Prostate gland (tissue), 2 donors: ENCODE results near the gene OR11H7.

Experiments used
- CTCF ChIP-seq, 4 experiments: fragments of 200-600 bp in 2 of 4; fragments of 450-650 bp in 2 of 4; sonication (generic) in 2 of 4; IDR thresholded peaks; 1 replicate in 3 of 4; 2 replicates in 1 of 4; pipeline ENCODE4 v1.5.1; 2016 to 2019; ENCODE audit warnings: antibody characterized with exemption in 4 of 4, mild to moderate bottlenecking in 2 of 4, moderate library complexity in 2 of 4
- POLR2A ChIP-seq: fragments of 450-650 bp; IDR thresholded peaks from one replicate; pipeline ENCODE4 v1.6.1; 2016; ENCODE audit warnings: antibody characterized with exemption, mild to moderate bottlenecking
- POLR2AphosphoS5 ChIP-seq: sonication (generic); formaldehyde crosslinking; IDR thresholded peaks from one replicate; pipeline ENCODE4 v1.6.1; 2017; ENCODE audit warnings: antibody characterized with exemption

- TF ChIP-seq POLR2A: no peak
- TF ChIP-seq CTCF (IDR thresholded peaks at IDR 0.05): no peak
- no peak for TF ChIP-seq POLR2AphosphoS5
These were observed 45.3 kb downstream of the OR11H7 start for GRCh38 chr14:20274062-20274461.
